GM23338 (cell line): Measurements from ENCODE around the gene NDUFB1. TPM values are rescaled to one million over a fixed set of nuclear protein-coding genes. Genes with fewer than 3 reads are reported as not detected.

Experiments used
- ATAC-seq: fragments of 200-7000 bp; cut with Tn5 transposase; 3 replicates; pipeline ENCODE4 v1.9.1; 2020
- DNase-seq: peaks from one replicate; pipeline ENCODE4 v3.0.0-alpha.2; 2015; ENCODE audit warnings: low spot score
- H2AFZ ChIP-seq: fragments of 200-600 bp; sonication (generic); 2 replicates; pipeline ENCODE4 v1.8.0; 2016; ENCODE audit warnings: antibody characterized with exemption, mild to moderate bottlenecking, moderate library complexity
- H3F3A ChIP-seq: fragments of 200-600 bp; sonication (generic); replicated peaks from 2 replicates; pipeline ENCODE4 v1.8.0; 2017; ENCODE audit warnings: antibody characterized with exemption, mixed run types, low read depth
- H3K27ac ChIP-seq: fragments of 200-600 bp; sonication (generic); 2 replicates; pipeline ENCODE4 v1.6.1; 2016; ENCODE audit warnings: low read depth
- H3K27me3 ChIP-seq: fragments of 200-600 bp; sonication (generic); 2 replicates; pipeline ENCODE4 v1.8.0; 2016; ENCODE audit warnings: mild to moderate bottlenecking, mixed run types, moderate library complexity; ENCODE audit not compliant: insufficient read depth
- H3K36me3 ChIP-seq: fragments of 200-600 bp; sonication (generic); 2 replicates; pipeline ENCODE4 v1.8.0; 2016; ENCODE audit warnings: mild to moderate bottlenecking; ENCODE audit not compliant: insufficient read depth
- H3K4me1 ChIP-seq: fragments of 200-600 bp; sonication (generic); 2 replicates; pipeline ENCODE4 v1.8.0; 2016; ENCODE audit warnings: mild to moderate bottlenecking, moderate library complexity; ENCODE audit not compliant: insufficient read depth
- H3K4me2 ChIP-seq: fragments of 200-600 bp; sonication (generic); 2 replicates; pipeline ENCODE4 v1.7.1; 2017; ENCODE audit warnings: mixed run types
- H3K4me3 ChIP-seq: fragments of 200-600 bp; sonication (generic); 2 replicates; pipeline ENCODE4 v1.6.1; 2016; ENCODE audit warnings: mixed run types
- H3K79me2 ChIP-seq: fragments of 200-600 bp; sonication (generic); replicated peaks from 2 replicates; pipeline ENCODE4 v1.8.0; 2017; ENCODE audit warnings: mild to moderate bottlenecking; ENCODE audit not compliant: insufficient read depth
- H3K9me2 ChIP-seq: fragments of 200-600 bp; sonication (generic); 2 replicates; pipeline ENCODE4 v1.8.0; 2017; ENCODE audit not compliant: insufficient read depth
- H4K20me1 ChIP-seq: fragments of 200-600 bp; sonication (generic); replicated peaks from 2 replicates; pipeline ENCODE4 v1.8.0; 2017; ENCODE audit warnings: mild to moderate bottlenecking; ENCODE audit not compliant: insufficient read depth
- H3K27ac Mint-ChIP-seq: 2 replicates; pipeline ENCODE4 v1.8.0; 2020; ENCODE audit warnings: inconsistent platforms, mild to moderate bottlenecking, moderate library complexity, mixed read lengths
- H3K27me3 Mint-ChIP-seq: 3 replicates; pipeline ENCODE4 v1.8.0; 2022; ENCODE audit warnings: low read depth, mild to moderate bottlenecking, moderate library complexity, mixed read lengths, inconsistent platforms; ENCODE audit not compliant: insufficient read depth, poor library complexity
- H3K36me3 Mint-ChIP-seq: 3 replicates; pipeline ENCODE4 v1.8.0; 2021; ENCODE audit warnings: low read depth, mild to moderate bottlenecking, inconsistent platforms, moderate library complexity, mixed read lengths
- H3K4me1 Mint-ChIP-seq: 3 replicates; pipeline ENCODE4 v1.8.0; 2020; ENCODE audit warnings: mild to moderate bottlenecking, inconsistent platforms, mixed read lengths
- H3K4me3 Mint-ChIP-seq: 3 replicates; pipeline ENCODE4 v1.8.0; 2021; ENCODE audit warnings: moderate library complexity, mild to moderate bottlenecking, inconsistent platforms, mixed read lengths
- H3K9me3 Mint-ChIP-seq: 3 replicates; pipeline ENCODE4 v1.8.0; 2020; ENCODE audit warnings: moderate library complexity, mild to moderate bottlenecking, inconsistent platforms, mixed read lengths
- CREB1 ChIP-seq: fragments of 250-450 bp; sonication (Bioruptor Pico); IDR thresholded peaks from 2 replicates; pipeline ENCODE4 v1.5.0; 2020; ENCODE audit warnings: low read depth, mild to moderate bottlenecking, moderate library complexity
- EZH2 ChIP-seq: fragments of 200-600 bp; sonication (generic); IDR thresholded peaks from one replicate; pipeline ENCODE4 v1.8.0; 2017; ENCODE audit warnings: antibody characterized with exemption, mild to moderate bottlenecking, low read depth; ENCODE audit not compliant: unreplicated experiment
- EZH2phosphoT487 ChIP-seq: fragments of 200-600 bp; sonication (generic); IDR thresholded peaks from one replicate; pipeline ENCODE4 v1.8.1; 2018; ENCODE audit warnings: antibody characterized with exemption; ENCODE audit not compliant: unreplicated experiment
- JUNB ChIP-seq: IDR thresholded peaks from one replicate; pipeline ENCODE4 v1.6.1; 2016; ENCODE audit warnings: antibody characterized with exemption; ENCODE audit not compliant: unreplicated experiment
- NANOG ChIP-seq: IDR thresholded peaks from 2 replicates; pipeline ENCODE4 v1.6.1; 2016; ENCODE audit warnings: antibody characterized with exemption, borderline replicate concordance
- POLR2AphosphoS5 ChIP-seq: IDR thresholded peaks from 2 replicates; pipeline ENCODE4 v1.6.1; 2016; ENCODE audit warnings: antibody characterized with exemption, low read depth
- STAT1 ChIP-seq: IDR thresholded peaks from one replicate; pipeline ENCODE4 v1.6.1; 2016; ENCODE audit warnings: antibody characterized with exemption; ENCODE audit not compliant: unreplicated experiment
- ZNF114 ChIP-seq: fragments of 250-450 bp; sonication (Bioruptor Pico); IDR thresholded peaks from 2 replicates; pipeline ENCODE4 v1.5.0; 2020; ENCODE audit warnings: mild to moderate bottlenecking, moderate library complexity
- ZNF331 ChIP-seq: fragments of 250-450 bp; sonication (Bioruptor Pico); IDR thresholded peaks from 2 replicates; pipeline ENCODE4 v1.5.0; 2020; ENCODE audit warnings: low read depth, mild to moderate bottlenecking, moderate library complexity
- polyA plus RNA-seq: library from polyadenylated mRNA; unstranded; fragments of >200 nt; fragmentation: Nextera tagmentation; extraction: Ambion mirVana; gene quantifications from 2 replicates; pipeline ENCODE4 v1.2.1, GENCODE V29; 2016
- total RNA-seq: library from RNA; depleted of rRNA; stranded (reverse); fragments of >200 nt; shearing (Covaris generic); gene quantifications from 2 replicates; pipeline ENCODE4 v1.2.3, GENCODE V29; 2014
- TF ChIP-seq, protein P1 (sequence below): fragments of 250-450 bp; sonication (Bioruptor Pico); IDR thresholded peaks from 2 replicates; pipeline ENCODE4 v1.5.0; 2020; ENCODE audit warnings: mild to moderate bottlenecking, moderate library complexity
- TF ChIP-seq, protein P2 (sequence below): IDR thresholded peaks from 2 replicates; pipeline ENCODE4 v1.6.1; 2016; ENCODE audit warnings: antibody characterized with exemption
- TF ChIP-seq, protein P3 (sequence below), 2 experiments: fragments of 200-600 bp in 1 of 2; sonication (generic) in 1 of 2; conservative IDR thresholded peaks; 2 replicates each; pipeline versions ENCODE4 v1.5.1 to v1.6.1; 2016 to 2017; ENCODE audit warnings: antibody characterized with exemption in 2 of 2, low read depth in 2 of 2, mild to moderate bottlenecking in 2 of 2, moderate library complexity in 1 of 2
- TF ChIP-seq, protein P4 (sequence below): IDR thresholded peaks from one replicate; pipeline ENCODE4 v1.6.1; 2018; ENCODE audit warnings: antibody characterized with exemption; ENCODE audit not compliant: unreplicated experiment

The NDUFB1 gene
- total and polyA plus RNA-seq, 2 experiments from 2014 or later: 134 to 876 TPM

DNA sequence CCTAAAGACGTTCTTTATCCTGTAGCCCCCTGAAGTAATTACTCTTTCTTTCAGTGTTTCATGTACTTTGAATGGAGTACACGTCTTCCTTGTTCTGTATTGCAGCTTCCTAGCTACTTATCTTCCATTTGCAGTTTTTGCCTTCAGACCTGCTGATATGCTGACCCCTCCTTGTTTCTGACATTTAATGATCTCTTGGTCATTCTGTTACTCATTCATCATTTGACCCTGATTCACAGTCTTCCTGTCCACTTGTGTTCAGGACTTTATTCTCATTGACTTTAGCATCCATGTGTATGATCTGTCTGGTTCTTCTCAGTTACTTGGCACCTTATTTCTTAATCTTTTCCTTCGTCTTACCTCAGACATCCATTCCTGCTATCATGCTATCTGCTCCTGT lies 22.5 kb upstream of the NDUFB1 start:
- no peak overlapping the region for H2AFZ ChIP-seq
- H3K4me3 Mint-ChIP-seq: no peak overlapping the region
- H3K27me3 ChIP-seq: no peaks in the 10 kb centered on the region
- no peaks in the 10 kb centered on the region for H3K9me2 ChIP-seq
- no peak overlapping the region for H3K4me2 ChIP-seq
- H3F3A ChIP-seq: no peaks in the 10 kb centered on the region
- H3K79me2 ChIP-seq: no peaks in the 10 kb centered on the region; the same call in 1 of the 2 replicates
- no peak overlapping the region for H3K4me3 ChIP-seq
- no peaks in the 10 kb centered on the region for H3K4me1 Mint-ChIP-seq
- no peak for DNase-seq
- peaks cover 13% of the 10 kb centered on the region for H4K20me1 ChIP-seq
- H3K27me3 Mint-ChIP-seq: no peaks in the 10 kb centered on the region
- H3K4me1 ChIP-seq: no peaks in the 10 kb centered on the region
- no peak overlapping the region for H3K27ac ChIP-seq
- peaks cover 74% of the 10 kb centered on the region for H3K36me3 ChIP-seq
- peaks cover 76% of the 10 kb centered on the region for H3K36me3 Mint-ChIP-seq
- no peaks in the 10 kb centered on the region for H3K9me3 Mint-ChIP-seq
- ATAC-seq: no peak
- TF ChIP-seq, protein P1, sequence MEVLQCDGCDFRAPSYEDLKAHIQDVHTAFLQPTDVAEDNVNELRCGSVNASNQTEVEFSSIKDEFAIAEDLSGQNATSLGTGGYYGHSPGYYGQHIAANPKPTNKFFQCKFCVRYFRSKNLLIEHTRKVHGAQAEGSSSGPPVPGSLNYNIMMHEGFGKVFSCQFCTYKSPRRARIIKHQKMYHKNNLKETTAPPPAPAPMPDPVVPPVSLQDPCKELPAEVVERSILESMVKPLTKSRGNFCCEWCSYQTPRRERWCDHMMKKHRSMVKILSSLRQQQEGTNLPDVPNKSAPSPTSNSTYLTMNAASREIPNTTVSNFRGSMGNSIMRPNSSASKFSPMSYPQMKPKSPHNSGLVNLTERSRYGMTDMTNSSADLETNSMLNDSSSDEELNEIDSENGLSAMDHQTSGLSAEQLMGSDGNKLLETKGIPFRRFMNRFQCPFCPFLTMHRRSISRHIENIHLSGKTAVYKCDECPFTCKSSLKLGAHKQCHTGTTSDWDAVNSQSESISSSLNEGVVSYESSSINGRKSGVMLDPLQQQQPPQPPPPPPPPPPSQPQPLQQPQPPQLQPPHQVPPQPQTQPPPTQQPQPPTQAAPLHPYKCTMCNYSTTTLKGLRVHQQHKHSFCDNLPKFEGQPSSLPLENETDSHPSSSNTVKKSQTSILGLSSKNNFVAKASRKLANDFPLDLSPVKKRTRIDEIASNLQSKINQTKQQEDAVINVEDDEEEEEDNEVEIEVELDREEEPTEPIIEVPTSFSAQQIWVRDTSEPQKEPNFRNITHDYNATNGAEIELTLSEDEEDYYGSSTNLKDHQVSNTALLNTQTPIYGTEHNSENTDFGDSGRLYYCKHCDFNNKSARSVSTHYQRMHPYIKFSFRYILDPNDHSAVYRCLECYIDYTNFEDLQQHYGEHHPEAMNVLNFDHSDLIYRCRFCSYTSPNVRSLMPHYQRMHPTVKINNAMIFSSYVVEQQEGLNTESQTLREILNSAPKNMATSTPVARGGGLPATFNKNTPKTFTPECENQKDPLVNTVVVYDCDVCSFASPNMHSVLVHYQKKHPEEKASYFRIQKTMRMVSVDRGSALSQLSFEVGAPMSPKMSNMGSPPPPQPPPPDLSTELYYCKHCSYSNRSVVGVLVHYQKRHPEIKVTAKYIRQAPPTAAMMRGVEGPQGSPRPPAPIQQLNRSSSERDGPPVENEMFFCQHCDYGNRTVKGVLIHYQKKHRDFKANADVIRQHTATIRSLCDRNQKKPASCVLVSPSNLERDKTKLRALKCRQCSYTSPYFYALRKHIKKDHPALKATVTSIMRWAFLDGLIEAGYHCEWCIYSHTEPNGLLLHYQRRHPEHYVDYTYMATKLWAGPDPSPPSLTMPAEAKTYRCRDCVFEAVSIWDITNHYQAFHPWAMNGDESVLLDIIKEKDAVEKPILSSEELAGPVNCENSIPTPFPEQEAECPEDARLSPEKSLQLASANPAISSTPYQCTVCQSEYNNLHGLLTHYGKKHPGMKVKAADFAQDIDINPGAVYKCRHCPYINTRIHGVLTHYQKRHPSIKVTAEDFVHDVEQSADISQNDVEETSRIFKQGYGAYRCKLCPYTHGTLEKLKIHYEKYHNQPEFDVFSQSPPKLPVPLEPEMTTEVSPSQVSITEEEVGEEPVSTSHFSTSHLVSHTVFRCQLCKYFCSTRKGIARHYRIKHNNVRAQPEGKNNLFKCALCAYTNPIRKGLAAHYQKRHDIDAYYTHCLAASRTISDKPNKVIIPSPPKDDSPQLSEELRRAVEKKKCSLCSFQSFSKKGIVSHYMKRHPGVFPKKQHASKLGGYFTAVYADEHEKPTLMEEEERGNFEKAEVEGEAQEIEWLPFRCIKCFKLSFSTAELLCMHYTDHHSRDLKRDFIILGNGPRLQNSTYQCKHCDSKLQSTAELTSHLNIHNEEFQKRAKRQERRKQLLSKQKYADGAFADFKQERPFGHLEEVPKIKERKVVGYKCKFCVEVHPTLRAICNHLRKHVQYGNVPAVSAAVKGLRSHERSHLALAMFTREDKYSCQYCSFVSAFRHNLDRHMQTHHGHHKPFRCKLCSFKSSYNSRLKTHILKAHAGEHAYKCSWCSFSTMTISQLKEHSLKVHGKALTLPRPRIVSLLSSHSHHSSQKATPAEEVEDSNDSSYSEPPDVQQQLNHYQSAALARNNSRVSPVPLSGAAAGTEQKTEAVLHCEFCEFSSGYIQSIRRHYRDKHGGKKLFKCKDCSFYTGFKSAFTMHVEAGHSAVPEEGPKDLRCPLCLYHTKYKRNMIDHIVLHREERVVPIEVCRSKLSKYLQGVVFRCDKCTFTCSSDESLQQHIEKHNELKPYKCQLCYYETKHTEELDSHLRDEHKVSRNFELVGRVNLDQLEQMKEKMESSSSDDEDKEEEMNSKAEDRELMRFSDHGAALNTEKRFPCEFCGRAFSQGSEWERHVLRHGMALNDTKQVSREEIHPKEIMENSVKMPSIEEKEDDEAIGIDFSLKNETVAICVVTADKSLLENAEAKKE (CRISPR knock-in tag): no peak
- TF ChIP-seq STAT1 (no peak), EZH2phosphoT487 (no peak), NANOG (no peak), JUNB (no peak), EZH2 (no peak), POLR2AphosphoS5 (no peak), ZNF114 (CRISPR knock-in tag) (no peak), ZNF331 (CRISPR knock-in tag) (no peak), CREB1 (CRISPR knock-in tag) (no peak)
- TF ChIP-seq, protein P2, sequence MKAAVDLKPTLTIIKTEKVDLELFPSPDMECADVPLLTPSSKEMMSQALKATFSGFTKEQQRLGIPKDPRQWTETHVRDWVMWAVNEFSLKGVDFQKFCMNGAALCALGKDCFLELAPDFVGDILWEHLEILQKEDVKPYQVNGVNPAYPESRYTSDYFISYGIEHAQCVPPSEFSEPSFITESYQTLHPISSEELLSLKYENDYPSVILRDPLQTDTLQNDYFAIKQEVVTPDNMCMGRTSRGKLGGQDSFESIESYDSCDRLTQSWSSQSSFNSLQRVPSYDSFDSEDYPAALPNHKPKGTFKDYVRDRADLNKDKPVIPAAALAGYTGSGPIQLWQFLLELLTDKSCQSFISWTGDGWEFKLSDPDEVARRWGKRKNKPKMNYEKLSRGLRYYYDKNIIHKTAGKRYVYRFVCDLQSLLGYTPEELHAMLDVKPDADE: no peak
- TF ChIP-seq, protein P3, sequence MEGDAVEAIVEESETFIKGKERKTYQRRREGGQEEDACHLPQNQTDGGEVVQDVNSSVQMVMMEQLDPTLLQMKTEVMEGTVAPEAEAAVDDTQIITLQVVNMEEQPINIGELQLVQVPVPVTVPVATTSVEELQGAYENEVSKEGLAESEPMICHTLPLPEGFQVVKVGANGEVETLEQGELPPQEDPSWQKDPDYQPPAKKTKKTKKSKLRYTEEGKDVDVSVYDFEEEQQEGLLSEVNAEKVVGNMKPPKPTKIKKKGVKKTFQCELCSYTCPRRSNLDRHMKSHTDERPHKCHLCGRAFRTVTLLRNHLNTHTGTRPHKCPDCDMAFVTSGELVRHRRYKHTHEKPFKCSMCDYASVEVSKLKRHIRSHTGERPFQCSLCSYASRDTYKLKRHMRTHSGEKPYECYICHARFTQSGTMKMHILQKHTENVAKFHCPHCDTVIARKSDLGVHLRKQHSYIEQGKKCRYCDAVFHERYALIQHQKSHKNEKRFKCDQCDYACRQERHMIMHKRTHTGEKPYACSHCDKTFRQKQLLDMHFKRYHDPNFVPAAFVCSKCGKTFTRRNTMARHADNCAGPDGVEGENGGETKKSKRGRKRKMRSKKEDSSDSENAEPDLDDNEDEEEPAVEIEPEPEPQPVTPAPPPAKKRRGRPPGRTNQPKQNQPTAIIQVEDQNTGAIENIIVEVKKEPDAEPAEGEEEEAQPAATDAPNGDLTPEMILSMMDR (conservative IDR thresholded peaks at IDR 0.05; ENCODE audit: low read depth in 2 of 2): no peak
- TF ChIP-seq, protein P4, sequence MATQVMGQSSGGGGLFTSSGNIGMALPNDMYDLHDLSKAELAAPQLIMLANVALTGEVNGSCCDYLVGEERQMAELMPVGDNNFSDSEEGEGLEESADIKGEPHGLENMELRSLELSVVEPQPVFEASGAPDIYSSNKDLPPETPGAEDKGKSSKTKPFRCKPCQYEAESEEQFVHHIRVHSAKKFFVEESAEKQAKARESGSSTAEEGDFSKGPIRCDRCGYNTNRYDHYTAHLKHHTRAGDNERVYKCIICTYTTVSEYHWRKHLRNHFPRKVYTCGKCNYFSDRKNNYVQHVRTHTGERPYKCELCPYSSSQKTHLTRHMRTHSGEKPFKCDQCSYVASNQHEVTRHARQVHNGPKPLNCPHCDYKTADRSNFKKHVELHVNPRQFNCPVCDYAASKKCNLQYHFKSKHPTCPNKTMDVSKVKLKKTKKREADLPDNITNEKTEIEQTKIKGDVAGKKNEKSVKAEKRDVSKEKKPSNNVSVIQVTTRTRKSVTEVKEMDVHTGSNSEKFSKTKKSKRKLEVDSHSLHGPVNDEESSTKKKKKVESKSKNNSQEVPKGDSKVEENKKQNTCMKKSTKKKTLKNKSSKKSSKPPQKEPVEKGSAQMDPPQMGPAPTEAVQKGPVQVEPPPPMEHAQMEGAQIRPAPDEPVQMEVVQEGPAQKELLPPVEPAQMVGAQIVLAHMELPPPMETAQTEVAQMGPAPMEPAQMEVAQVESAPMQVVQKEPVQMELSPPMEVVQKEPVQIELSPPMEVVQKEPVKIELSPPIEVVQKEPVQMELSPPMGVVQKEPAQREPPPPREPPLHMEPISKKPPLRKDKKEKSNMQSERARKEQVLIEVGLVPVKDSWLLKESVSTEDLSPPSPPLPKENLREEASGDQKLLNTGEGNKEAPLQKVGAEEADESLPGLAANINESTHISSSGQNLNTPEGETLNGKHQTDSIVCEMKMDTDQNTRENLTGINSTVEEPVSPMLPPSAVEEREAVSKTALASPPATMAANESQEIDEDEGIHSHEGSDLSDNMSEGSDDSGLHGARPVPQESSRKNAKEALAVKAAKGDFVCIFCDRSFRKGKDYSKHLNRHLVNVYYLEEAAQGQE: no peak
- no peak overlapping the region for H3K27ac Mint-ChIP-seq
